Heart left ventricle (tissue), 13 donors: ENCODE data around the gene AK3.

ENCODE experiments used
- POLR2A ChIP-seq, 2 donors: fragments of 450-650 bp; IDR thresholded peaks; one replicate each; pipeline ENCODE4 v1.6.1; 2017; ENCODE audit warnings: antibody characterized with exemption in 2 of 2, mild to moderate bottlenecking in 2 of 2, moderate library complexity in 2 of 2
- TF ChIP-seq, protein P1 (sequence below), 12 donors: fragments of 200-600 bp; sonication (generic) in 4 of 12; IDR thresholded peaks; one replicate each; pipeline versions ENCODE4 v1.5.0 to v1.8.0; 2018 to 2022; ENCODE audit warnings: antibody characterized with exemption in 12 of 12, mild to moderate bottlenecking in 5 of 12
- donor health status: ischemic (EF 13 %, LVEDD 7.1; RV severe dilation, severe dysfunction).
- donor health status: DM: no; HTN: yes; CAD: no.
- donor health status: DM: no; HTN: no; CAD: no.
- donor health status: ischemic (EF 25% LVEDD 6.9; RV normal size, moderate dysfunction).
- donor health status: ischemic (EF 25% LVEDD 5.7; RV mildly dilated, moderate dysfunction).
- donor health status: ischemic (EF 35%, LVEDD 5.7; RV mildly dilated, moderate dysfunction).
- donor health status: nonischemic (EF 11% LVEDD 7.7; RV severe dilation, severe dysfunction).
- donor health status: DM: yes; HTN: yes; CAD: no.
- donor health status: PGD.
- donor health status: ischemic (EF 29% LVEDD 5.4; RV normal size, mild dysfunction).
- donor health status: nonischemic (EF 23%, LVEDD 6.1; RV moderate dilation, normal function).

DNA sequence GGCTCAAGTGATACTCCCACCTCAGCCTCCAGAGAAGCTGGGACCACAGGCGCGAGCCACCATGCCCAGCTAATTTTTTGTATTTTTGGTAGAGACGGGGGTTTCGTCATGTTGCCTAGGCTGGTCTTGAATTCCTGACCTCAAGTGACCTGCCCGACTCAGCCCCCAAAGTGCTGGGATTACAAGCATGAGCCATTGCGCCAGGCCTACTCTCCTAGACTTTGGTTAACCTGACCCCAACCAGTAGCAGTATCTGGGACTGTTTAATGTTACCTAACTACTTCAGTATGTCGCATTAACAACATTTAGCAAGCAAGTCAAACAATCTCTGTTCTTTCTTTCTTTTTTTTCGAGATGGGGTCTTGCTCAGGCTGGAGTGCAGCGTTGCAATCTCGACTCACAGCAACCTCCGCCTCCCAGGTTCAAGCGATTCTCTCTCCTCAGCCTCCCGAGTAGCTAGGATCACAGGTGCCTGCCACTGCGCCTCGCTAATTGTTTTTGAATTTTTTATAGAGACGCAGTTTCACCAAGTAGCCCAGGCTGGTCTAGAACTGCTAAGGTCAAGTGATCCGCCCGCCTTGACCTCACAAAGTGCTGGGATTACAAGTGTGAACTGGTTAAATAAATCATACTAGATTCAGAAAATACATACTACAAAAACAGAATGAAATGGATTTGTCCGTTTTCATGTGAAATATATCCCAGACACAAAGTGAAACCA, 2.0 kb downstream of the AK3 start:
- no peak for TF ChIP-seq POLR2A (IDR thresholded peaks at IDR 0.05)
- TF ChIP-seq, protein P1, sequence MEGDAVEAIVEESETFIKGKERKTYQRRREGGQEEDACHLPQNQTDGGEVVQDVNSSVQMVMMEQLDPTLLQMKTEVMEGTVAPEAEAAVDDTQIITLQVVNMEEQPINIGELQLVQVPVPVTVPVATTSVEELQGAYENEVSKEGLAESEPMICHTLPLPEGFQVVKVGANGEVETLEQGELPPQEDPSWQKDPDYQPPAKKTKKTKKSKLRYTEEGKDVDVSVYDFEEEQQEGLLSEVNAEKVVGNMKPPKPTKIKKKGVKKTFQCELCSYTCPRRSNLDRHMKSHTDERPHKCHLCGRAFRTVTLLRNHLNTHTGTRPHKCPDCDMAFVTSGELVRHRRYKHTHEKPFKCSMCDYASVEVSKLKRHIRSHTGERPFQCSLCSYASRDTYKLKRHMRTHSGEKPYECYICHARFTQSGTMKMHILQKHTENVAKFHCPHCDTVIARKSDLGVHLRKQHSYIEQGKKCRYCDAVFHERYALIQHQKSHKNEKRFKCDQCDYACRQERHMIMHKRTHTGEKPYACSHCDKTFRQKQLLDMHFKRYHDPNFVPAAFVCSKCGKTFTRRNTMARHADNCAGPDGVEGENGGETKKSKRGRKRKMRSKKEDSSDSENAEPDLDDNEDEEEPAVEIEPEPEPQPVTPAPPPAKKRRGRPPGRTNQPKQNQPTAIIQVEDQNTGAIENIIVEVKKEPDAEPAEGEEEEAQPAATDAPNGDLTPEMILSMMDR (IDR thresholded peaks at IDR 0.05): no peak
